Mucosa of descending colon (tissue), 3 donors: ENCODE measurements around the gene CDC20B. TPM values are rescaled to one million over a fixed set of nuclear protein-coding genes. Genes with fewer than 3 reads are reported as not detected.
A peak's percentile ranks its signal among the peaks of the same experiment; 100 is the strongest.

Source experiments
- ATAC-seq: fragments of 200-7000 bp; cut with Tn5 transposase; one replicate; pipeline ENCODE4 v1.9.1; 2020; ENCODE audit warnings: mild to moderate bottlenecking, moderate library complexity
- DNase-seq, 3 donors: peaks; one replicate each; pipeline ENCODE4 v3.0.0-alpha.2; 2020
- H3K36me3 ChIP-seq: fragments of 200-600 bp; one replicate; pipeline ENCODE4 v1.8.0; 2021; ENCODE audit warnings: low read depth, mild to moderate bottlenecking
- H3K4me1 ChIP-seq: fragments of 200-600 bp; one replicate; pipeline ENCODE4 v1.8.0; 2021; ENCODE audit warnings: low read depth, mild to moderate bottlenecking
- H3K4me3 ChIP-seq: fragments of 200-600 bp; one replicate; pipeline ENCODE4 v1.8.0; 2021; ENCODE audit warnings: mild to moderate bottlenecking
- H3K9me3 ChIP-seq: fragments of 200-600 bp; one replicate; pipeline ENCODE4 v1.8.0; 2021; ENCODE audit warnings: mild to moderate bottlenecking
- CTCF ChIP-seq: fragments of 200-600 bp; IDR thresholded peaks from one replicate; pipeline ENCODE4 v1.8.0; 2022; ENCODE audit warnings: antibody characterized with exemption, mild to moderate bottlenecking
- intact Hi-C, 2 donors: fragments of 100-400 bp; cut with DNase I in 1 of 2; cut with micrococcal nuclease in 1 of 2; formaldehyde crosslinking; loops; one replicate each; pipeline versions ENCODE4 v1.11.0 to v1.11.1; 2022; cut with DNase I, micrococcal nuclease
- total RNA-seq, 3 donors: library from RNA; stranded (reverse); fragmentation: NEBNext Ultra II Directional in 2 of 3; extraction: Animal tissue kit (Norgen Biotek cat#: 25700) in 2 of 3; gene quantifications; one replicate each; pipeline versions ENCODE4 v1.2.1 to v1.2.4, GENCODE V29; 2021 to 2023
- donor health status: DM: no; HTN: no; CAD: no; lungs with moderate emphysema.
- donor health status: DM: no; HTN: no; CAD: no.
- donor health status: DM: no; HTN: yes; CAD: no.

The CDC20B gene
- total RNA-seq, 3 donors from 2014 or later = not detected

- ATAC-seq = peak; percentile 79
- TF ChIP-seq CTCF = no peak
Measured at GRCh38 chr5:55159763-55160492, 13.0 kb downstream of the CDC20B start, which contains the start of gene GPX8. GPX8 (plus strand) TSS chr5:55160171; CDS start chr5:55160193, 22 bp downstream.

GRCh38 chr5:55154873-55155272 lies 18.1 kb downstream of the CDC20B start:
- ATAC-seq (no peak), DNase-seq (no peak)
- intact Hi-C loops = no loop called here
- no peaks in the 10 kb centered on the region for H3K36me3 ChIP-seq
- no peaks in the 10 kb centered on the region for H3K9me3 ChIP-seq
- no peak overlapping the region for H3K4me3 ChIP-seq
- no peak for TF ChIP-seq CTCF
- no peaks in the 10 kb centered on the region for H3K4me1 ChIP-seq

More at GRCh38 chr5:55159763-55160492, 13.0 kb downstream of the CDC20B start, which contains the start of gene GPX8:
- DNase-seq = peak in 1 of 3 donors; percentile 24
- no peaks in the 10 kb centered on the region for H3K36me3 ChIP-seq
- intact Hi-C loops = no loop called here
- H3K4me1 ChIP-seq = no peaks in the 10 kb centered on the region
- no peak within 1 kb of the TSS for H3K4me3 ChIP-seq
- H3K9me3 ChIP-seq = no peaks in the 10 kb centered on the region

GRCh38 chr5:55151923-55152842 lies 20.8 kb downstream of the CDC20B start:
- Histone ChIP-seq H3K4me3 (no peak overlapping the region), H3K36me3 (no peaks in the 10 kb centered on the region), H3K4me1 (no peaks in the 10 kb centered on the region), H3K9me3 (no peaks in the 10 kb centered on the region)
- DNase-seq (no peak), ATAC-seq (no peak)
- intact Hi-C loops = no loop called here
- no peak for TF ChIP-seq CTCF

GRCh38 chr5:55149308-55149795 lies 23.6 kb downstream of the CDC20B start:
- intact Hi-C loops = loop anchor here (10.0 kb wide), 2 partner anchors 205 to 245 kb away; no protein-coding TSS in a partner anchor
- no peak for ATAC-seq
- no peaks in the 10 kb centered on the region for H3K9me3 ChIP-seq
- TF ChIP-seq CTCF = no peak
- DNase-seq = no peak
- no peaks in the 10 kb centered on the region for H3K36me3 ChIP-seq
- no peak overlapping the region for H3K4me3 ChIP-seq
- no peaks in the 10 kb centered on the region for H3K4me1 ChIP-seq

GRCh38 chr5:55146543-55147151 lies 26.3 kb downstream of the CDC20B start:
- TF ChIP-seq CTCF = peak; percentile 83
- DNase-seq = peak in 2 of 3 donors; percentile 79 to 90
- Histone ChIP-seq H3K4me3 (no peak overlapping the region), H3K36me3 (no peaks in the 10 kb centered on the region), H3K4me1 (no peaks in the 10 kb centered on the region), H3K9me3 (no peaks in the 10 kb centered on the region)
- intact Hi-C loops = loop anchor here (10.0 kb wide), 2 partner anchors 202 to 242 kb away; no protein-coding TSS in a partner anchor
- ATAC-seq = peak; percentile 95
